Right lung (tissue), 5 donors: ENCODE measurements around the gene SDK2. TPM values are rescaled to one million over a fixed set of nuclear protein-coding genes. Genes with fewer than 3 reads are reported as not detected.
A peak's percentile ranks its signal among the peaks of the same experiment; 100 is the strongest.
"Not testable (repeated sequence)": the region's sequence is repeated elsewhere in the genome, so short reads cannot be mapped to it uniquely, and the experiment has no call there.

Experiments
- DNase-seq, 2 donors: peaks; one replicate each; pipeline ENCODE4 v3.0.0-alpha.2; 2013
- polyA plus RNA-seq, 5 donors: library from polyadenylated mRNA; unstranded; fragments of 120-200 nt; gene quantifications; one replicate each; pipeline versions ENCODE4 v1.2.1 to v1.2.3, GENCODE V29; 2013; ENCODE audit warnings: inconsistent platforms in 1 of 5, low replicate concordance in 1 of 5; ENCODE audit not compliant: insufficient read length in 5 of 5, insufficient read depth in 1 of 5

Gene SDK2
- polyA plus RNA-seq, 5 donors: 4.7 to 12.0 (median 5.4) TPM

DNA sequence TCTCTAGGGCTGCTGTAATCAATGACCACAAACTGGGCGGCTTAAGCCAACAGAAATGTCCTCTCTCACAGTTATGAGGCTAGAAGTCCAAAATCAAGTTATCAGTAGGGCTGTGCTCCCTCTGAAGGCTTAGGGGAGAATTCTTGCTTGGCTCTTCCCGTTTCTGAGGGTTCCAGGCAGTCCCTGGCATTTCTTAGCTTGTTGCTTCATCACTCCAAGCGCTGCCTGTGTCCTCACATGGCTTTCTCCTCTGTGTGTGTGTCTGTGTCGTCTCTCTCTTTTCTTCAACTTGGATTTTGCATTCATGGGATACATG is 318.8 kb downstream of the SDK2 start:
- peak; percentile 67 to 82 for DNase-seq

DNA sequence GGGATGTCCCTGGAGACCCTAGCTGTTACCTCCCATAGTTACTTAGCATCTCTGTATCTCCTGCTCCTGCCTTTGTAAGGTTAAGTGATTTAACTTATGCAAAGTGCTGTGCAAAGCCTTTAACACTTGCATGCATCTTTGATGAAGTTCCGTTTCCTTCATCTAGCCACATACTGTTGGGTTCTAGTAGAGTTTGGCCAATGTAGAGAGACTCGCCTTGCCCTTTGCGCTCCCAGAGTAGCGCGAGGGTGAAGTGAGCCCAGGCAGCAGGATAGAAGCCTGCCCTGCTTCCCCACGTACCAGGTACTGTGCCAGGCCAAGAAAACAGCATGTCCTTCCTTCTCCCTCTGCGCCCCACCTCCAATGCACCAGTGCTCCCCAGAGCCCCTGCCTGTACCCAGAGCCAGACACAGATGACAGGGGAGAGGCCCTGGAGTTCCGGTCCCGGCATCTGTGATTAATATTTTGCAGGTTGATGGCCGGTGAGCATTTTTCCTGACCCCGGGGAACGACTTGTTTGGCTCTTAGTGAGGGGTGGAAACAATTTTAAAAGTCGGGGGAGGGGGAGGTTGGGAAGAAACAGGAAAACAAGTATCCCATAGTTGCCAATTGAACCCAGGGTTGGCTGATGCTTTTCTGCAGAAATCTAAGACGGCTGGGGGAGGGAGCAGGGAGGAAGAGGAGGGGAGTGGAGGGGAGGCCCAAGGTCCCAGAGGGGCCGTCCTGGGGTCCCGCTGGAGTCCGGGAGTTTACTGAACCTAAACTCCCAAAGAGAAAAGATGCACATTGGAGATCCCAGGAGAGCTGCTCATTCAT is 319.3 kb downstream of the SDK2 start:
- no peak for DNase-seq

DNA sequence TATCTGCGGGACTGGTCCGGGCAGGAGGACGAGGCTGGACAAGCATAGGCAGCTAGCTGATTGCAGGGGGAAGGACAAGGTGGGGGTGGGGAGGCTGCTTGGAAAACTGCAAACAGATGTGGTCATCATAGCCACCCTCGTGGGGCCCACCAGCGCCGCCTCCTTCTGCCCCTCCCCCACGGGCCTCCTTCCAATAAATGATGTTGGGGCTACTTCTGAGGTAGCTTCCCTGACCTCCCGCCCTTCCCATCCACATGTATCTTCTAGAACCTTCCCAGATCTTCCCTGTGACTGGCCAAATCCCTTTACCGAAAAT is 320.1 kb downstream of the SDK2 start:
- peak in 1 of 2 donors; percentile 55 for DNase-seq

DNA sequence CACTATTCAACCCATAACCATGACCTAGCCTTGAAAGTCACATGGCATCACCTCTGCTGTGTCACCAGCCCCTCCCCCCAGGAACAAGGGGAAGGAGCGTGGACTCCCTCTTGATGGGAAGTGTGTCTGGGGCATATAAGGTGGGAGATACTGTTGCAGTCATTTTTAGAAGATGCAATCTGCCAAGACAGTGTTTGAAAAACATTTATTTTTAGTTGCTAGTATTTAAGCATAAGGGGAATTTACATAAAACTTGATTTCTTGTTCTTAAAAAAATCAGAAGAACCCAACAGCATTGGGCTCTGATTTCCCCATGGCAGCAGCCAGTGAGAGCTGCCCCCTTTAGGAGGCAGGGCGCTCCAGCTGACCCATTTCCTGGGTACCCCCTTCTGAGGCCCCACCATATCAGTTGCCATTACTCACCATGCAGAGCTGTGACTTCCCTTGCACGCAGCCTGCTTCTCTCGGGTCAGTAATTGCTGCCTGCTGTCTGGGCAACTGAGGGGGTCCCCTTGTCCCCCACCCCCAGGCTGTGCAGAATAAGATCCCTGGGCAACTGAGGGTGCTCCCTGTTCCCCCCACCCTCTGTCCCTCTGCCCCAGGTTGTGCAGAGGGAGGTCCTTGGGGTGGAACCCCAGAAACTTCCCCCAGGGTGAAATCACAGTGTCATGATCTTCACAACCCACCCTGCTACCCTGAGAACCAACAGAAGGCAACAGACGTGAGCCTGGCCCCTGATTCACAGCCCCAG is 320.7 kb downstream of the SDK2 start:
- DNase-seq: no peak

DNA sequence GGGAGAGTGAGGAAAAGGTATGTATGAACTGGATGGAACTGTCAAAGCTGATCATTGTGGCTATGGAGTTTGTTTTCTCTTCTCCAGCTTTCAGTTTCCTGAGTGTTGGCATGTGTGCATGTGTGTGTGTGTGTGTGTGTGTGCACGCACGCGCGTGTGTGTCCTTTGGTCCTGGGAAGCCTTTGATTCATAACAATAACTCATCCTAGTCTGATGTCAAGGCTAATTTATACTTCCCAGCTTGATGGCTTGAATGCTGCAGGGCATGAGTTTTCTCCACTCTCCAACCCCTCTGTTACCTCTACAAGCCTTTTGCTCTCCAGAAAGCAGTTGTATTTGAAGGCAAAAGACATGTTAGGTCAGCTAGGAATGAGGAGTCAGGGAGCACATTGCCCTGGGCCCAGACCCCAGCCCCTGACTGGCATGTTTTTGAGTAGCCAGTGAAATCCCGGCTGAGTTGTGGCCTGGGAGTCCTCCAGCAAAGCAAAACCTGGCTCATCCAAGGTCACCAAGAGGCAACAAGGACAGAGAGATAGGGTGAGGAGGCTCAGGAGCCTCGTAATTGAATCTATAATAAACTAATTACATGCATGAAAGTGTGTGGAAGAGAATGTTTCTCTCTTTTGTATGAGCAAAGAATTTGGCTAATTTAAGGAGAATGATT is 323.5 kb downstream of the SDK2 start:
- DNase-seq: no peak

DNA sequence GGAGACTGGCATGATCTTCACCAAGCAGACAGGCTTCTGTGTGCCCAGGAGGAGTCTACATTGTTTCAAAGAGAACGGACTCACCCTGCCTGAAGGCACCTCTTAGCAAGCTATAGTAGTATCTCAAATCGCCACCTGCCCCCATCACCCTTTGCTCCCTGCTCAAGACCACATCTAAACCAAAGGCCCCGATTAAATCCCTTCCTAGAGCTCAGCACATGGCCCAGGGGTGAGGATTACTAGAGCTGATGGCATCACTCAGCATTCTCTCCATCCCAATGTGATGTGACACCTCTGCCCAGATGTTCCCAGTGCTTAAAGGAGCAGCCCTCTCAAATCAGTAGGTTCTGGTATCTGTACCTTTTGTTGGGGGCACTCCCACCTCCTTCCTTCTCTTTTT is 324.5 kb downstream of the SDK2 start:
- no peak for DNase-seq

DNA sequence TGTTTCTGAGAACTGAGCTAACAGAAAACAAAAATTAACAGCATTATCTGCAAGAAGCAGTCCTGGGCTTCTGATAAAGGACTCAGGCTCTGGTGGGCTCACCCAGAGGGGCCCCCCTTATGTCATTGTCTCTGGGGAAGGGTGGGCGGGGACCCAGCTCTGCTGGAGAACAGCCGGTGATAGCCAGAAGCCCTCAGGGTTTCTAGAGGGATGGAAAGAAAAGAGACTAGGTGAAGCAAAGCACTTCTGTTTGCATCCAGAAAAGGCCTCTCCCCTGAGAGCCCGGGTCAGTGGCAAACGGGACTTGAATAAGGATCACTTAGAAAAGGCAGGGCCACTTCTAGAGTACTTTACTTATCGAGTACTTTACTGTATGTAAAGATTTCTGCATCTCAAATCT is 325.4 kb downstream of the SDK2 start:
- DNase-seq: no peak

DNA sequence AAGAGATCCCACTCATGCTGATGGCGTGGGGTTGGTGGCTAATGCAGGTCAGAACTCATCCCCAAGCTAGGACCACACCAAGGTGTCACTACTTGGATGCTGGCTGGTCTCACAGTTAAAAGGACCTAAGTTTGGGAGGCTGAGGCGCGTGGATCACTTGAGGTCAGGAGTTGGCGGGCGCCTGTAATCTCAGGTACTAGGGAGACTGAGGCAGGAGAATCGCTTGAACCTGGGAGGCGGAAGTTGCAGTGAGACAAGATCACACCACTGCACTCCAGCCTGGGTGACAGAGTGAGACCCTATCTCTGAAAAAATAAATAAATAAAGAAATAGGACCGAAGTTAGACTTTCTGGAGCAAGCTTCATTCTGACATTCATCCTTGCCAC is 325.8 kb downstream of the SDK2 start:
- DNase-seq: no peak

DNA sequence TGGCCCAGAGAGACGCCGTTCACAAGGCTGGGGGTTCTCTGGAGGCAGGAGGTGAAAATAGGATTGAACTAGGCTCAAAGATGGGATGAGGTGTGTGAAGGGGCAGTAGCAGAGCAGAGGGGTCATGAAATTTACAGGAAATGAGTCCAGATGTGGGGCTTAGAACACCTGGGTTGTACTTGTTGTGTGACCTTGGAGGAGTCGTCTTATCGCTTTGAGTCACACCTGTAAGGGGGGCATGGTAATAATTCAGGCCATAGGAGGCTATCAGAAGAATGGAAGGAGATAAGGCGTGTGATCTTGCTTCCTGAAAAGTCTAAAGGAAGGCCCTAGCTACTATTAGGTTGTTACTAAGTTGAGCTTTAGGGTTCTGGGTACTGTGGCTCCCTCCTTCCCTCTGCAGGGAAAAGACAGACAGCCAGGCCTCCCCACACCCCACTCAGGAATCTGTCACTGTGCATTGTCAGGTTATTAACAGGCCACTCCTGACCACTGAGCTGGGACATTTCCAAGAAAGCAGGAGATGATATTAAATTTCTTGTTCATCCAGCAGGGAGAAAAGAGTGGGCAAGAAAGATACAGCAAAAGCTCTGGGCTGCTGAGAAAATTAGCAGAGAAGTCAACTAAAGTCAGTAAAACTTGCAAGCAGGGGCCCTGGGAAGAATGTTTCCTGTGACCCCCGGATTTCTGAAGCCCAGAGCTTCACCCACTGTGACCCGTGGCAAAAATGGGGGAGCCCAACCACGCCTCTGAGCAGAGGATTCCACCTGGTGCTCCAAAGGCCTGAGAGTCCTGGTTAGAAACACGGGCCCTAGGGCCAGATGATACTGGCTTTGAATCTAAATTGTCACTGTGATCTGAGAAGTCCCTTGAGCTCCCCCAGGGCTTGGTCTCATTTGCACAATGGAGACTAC is 326.5 kb downstream of the SDK2 start:
- no peak for DNase-seq

DNA sequence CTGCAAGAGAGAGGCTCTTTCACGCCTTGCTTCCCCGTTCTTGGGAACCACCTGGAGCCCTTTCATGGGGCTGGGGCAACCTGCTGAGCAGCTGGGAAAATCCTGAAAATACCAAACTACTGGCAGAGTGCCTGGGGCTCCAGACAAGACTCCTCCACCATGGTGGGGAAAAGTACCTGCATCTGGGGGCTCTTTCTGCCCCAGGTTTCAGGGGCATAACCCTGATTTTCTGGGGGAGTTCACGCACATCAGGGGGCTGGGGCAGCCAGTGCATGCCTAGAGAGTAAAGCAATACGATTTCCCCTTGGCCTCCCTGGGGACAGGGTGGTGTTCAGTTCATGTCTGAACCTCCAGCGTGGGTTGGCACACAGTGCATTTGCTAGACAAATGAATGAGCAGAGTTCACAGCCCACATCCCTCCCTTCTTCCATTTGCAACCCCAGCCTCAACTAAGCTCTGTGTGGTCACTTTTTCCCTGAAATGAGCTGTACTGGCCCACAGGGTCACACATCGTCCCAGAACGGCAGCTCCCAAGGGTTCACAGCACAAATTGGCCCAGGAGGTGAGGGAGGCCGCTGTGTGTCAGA is 327.2 kb downstream of the SDK2 start:
- no peak for DNase-seq

DNA sequence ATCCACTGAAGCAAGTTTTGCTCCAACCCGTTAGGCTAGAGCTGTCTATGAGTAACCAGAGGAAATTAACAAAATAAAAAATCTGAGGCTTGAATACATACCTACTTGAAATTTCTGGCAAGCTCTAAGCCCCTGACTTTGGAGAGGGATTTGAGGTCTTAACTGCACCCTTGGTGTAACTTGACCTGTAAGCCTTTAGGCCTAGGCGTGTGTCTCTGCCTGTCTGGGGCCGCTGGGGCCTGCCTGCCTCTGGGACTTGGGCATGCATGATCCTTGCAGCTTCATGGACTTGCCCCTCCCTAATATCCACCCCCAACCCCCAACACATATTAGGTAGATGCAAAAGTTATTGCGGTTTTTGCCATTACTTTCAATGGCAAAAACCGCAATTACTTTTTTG is 328.8 kb downstream of the SDK2 start:
- no peak for DNase-seq

DNA sequence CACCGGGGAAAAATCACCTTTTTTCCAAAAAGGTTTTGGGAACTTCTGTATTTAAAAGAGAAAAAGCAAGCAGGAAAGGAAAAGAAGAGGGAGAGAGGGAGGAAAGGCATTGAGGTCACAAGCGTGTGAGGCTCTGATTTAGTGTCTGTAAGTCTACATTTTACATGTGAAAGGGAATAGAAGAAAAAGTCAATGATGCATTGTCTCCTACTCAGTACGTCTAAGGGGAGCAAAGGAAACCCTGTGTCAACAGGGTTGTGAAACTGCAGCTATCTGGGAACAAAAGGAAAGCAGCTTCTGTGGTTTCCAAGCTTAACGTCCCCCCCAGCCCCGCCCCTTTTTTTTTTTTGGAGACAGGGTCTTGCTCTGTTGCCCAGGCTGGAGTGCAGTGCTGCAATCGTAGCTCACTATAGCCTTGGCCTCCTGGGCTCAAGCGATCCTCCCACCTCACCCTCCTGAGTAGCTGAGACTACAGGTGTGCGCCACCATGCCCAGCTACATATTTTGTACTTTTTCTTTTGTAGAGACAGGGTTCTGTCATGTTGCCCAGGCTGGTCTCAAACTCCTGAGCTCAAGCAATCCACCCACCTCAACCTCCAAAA is 330.6 kb downstream of the SDK2 start:
- DNase-seq: no peak

DNA sequence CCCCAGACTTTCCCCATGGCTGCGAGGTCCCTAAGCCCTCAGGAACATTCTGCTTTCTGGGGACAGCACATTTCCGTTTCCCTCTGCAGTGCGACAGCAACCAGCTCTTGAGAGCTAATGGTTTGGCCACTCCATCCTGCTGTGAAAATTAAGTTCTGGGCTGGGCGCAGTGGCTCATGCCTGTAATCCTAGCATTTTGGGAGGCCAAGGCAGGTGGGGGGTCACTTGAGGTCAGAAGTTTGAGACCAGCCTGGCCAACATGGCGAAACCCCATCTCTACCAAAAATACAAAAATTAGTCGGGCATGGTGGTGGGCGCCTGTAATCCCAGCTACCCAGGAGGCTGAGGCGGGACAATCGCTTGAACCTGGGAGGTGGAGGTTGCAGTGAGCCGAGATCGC is 331.4 kb downstream of the SDK2 start:
- DNase-seq: not testable (repeated sequence)

DNA sequence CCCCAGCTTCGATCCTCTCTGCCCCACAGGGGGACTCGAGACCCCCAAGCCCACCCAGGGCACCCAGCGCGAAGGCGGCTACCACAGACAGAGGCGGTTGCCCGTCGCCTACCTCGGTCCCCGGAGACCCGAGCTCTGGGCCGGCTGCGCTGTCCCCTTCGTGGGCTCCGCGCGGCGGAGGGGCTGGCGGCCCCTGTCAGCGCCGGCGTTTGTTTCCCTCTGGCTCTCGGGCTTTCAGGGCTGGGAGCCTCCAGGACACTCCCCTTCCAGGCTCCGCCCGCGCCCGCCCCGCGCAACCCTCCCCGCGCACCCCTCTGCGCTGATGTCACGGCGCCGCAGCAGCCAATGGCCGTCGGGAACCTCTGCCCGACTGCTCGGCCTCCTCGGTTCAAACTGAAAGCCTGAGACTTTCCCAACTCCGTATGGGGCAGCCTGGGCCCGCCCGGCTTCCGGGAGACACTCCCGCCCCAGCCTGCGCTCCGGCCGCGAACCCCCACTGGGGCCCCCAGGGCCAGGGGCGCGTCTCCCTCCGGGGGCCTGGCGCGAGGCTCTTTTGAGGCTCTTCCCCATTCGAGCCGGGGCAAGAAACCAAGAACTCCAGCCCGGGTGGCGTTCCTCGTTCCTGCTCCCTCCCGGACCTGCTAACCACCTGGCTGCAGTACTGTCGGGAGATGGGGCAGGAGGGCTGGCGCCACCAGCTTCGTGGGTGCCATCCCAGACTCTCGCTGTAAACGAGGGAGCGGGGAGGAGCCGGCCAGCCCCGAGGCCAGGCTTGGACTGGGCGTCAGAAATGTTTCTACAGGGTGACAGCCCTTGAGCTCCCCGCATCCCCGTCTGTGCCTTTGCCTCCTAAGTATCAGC is 332.2 kb downstream of the SDK2 start, which contains the start of gene CDC42EP4:
TSS of gene CDC42EP4 (minus strand) at position 221 of the 861 bp plus-strand sequence. CDS start 25,501 bp downstream, outside the sequence.
- DNase-seq: peak; percentile 95

DNA sequence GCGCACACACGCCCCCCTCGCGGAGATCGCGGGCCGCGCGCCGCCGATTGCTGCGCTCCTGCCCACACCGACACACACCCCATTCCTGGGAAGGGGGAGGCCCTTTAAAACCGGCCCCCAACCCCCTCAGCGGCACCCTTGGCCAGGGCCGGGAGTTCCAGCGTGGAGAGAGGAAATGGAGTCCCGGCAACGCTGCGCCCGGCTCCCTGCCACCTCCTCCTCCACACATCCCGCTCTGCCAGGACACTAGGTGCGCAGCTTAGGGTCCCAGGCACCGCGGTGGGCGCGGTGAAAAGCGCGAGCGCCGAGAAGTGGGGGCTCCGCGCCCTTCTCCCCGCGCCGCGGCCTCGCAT is 332.8 kb downstream of the SDK2 start:
- no peak for DNase-seq

DNA sequence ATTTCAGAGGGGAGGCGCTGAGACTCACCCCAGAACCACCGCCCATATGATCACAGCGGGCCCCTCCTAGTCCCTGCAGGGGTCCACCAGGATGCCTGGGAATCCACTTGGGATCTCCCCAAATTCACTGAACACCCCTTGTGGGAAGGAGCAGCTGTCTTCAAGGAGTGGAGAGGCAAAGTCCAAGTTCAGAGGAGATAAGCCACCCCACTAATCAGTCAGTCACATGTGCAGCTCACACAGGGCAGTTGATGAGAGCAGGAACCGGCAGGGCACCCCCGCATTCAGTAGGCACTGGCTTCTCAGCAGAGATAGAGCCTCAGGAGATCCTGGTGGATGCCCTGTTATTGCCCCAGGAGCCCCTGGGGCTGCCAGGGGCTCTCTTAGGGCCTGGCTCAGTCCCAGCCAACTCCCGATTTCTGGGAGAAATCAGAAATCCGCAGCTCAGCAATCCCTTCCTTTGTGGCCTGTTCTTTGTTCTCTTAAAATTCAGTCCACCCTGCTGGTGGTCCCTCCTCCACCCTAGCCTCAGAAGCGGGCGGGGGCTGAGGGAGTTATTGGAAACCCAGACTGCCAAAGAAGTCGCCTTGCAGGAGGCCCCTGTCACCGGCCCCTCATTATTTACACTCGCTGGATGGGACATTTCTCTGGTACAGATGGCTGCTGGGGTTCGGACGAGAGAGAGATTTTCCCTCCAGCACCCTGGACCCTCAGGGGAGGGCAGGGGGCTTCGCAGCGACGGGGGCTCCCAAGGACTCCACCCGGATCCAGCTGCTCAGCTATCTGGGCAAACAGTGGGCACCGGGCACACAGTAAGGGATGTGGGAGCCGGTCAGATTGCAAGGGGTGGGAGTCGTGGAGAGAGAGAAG is 334.3 kb downstream of the SDK2 start:
- peak; percentile 68 to 70 for DNase-seq

DNA sequence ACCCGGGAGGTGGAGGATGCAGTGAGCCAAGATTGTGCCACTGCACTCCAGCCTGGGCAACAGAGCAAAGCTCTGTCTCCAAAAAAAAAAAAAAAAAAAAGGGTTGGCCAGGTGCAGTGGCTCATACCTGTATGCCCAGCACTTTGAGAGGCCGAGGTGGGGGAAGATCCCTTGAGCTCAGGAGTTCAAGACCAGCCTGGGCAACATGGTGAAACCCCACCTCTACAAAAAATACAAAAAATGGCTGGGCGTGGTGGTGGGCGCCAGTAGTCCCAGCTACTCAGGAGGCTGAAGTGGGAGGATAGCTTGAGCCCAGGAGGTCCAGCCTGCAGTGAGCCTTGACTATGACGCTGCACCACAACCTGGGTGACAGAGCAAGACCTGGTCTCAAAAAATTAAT is 335.3 kb downstream of the SDK2 start:
- DNase-seq: not testable (repeated sequence)

DNA sequence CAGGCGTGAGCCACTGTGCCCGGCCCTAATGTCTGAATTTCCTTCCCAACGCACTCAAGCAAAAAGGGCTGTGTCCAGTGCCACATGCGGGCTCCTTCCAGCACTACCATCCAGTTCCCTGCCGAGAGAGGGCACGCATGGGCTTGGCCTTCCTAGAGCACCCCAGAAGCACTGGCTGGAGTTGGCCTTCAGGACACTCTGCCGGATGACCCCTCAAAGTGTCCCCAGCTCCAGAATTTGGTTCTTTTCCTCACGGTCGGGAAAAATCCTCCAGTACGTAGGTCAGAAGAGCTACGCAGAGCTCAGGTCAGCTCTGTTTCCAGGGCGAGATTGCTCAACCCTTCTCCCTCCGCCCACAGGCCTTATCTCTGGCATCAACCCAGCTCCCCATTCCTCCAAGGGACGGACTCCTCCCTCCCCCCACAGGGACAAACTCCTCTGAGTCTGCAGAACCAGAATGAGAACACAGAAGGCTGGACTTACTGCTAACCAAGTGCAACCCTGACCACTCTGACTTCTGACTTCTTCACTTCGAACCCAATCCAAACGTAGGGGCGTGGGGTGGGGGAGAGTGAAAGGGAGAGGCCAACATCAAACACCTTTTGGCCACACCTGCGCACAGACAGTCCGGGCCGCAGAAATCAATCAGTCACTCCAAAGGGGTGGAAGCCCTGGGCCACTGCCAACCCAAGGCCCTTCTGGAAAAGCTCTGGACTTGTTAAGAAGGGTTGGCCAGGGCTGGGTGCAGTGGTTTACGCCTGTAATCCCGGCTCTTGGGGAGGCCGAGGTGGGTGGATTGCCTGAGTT is 336.0 kb downstream of the SDK2 start:
- DNase-seq: peak; percentile 87 to 89
